Hematopoietic multipotent progenitor cell treated with erythropoietin and hydrocortisone succinate and interleukin-3 and kit ligand, for 17 days (in vitro differentiated cells): ENCODE results near the gene LRP5.
A peak's percentile ranks its signal among the peaks of the same experiment; 100 is the strongest.
"Not testable (repeated sequence)": the region's sequence is repeated elsewhere in the genome, so short reads cannot be mapped to it uniquely, and the experiment has no call there.

Source experiments
- DNase-seq: peaks from one replicate; pipeline ENCODE4 v3.0.0-alpha.2; 2015; ENCODE audit warnings: low spot score

The LRP5 gene

DNA sequence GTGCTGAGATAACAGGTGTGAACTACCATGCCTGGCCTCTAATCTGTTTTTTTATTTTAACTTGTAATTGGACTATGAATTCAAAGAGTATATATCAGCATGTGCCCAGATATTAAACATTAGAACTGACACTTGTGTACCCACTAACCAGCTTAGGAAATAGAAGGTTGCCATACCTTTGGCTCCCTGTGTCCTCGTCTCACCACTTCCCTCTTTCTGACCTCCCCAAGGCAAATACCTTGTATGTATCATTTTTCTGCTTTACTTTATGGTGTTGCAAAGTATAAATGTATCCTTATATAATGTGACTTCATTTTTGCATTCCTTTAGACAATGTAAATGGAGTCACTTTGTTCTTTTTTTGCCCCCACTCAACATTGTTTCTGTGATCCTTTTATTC, 157.3 kb downstream of the LRP5 start:
- DNase-seq: no peak

DNA sequence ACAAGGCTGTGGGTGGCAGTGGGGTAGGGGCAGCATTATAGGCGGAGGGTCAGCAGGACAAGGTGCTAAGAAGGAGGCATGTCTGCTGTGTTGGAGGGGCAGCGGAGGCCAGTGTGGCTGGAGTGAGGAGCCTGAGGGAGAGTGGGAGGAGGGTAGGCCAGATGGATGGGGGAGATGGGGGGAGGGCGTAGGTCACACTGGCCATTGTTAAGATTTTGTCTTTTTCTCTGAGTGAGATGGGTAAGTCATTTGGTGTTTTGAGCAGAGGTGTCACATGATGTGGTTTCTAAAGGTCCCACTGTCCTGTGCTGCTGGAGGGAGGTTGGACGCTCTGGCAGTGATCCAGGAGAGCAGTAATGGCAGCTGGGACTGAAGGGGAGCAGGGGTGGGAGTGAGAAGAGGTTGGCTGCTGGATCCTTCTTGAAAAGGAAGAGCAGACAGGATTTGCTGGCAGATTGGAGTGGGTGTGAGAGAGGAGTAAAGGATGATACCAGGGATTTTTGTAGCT, 158.0 kb downstream of the LRP5 start:
- DNase-seq: no peak

DNA sequence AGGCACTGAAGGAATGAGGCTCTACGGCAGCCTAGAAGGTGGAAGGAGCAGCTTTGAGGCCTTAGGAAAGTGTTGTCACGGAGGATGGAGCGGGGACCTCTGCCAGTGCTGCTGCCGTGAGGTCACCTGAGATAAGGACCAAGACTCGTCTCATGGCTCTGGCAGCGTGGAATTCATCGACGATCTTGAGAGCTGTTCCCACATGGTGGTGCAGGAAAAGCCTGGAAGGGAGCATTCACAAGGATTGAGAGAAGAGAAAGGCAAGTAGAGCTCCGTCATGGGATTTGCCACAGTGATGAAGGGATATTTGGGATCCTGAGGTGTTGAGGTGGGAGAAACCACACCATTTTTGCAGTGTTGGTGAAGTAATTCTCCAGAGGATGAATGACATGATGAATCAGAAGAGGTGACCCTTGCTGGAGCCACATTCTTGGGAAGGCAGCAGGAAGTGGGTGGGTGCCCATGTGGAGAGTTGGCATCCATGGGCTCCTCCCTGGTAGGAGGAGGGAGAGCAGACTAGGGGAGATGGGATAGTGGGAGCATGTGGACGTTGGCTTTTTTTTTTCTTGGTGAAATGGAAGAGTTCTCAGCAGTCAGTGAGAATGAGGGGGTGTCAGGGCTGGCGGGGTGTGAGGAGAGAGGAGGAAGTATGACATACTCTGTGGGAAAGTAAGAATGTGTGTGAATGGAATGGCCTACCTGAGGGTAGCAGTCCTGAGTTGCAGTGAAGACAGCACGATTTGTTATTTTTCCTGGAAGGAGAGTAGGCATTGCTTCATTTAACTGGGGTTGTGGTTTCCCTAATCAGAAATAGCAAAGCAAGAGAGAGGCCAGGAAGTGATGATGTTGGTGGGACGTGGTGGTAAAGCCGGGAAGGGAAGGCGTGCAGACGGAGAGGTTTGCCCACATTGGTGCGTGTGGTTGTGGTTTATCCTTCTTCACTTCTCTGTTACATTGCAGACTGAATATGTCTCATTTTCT, 159.3 kb downstream of the LRP5 start:
- no peak for DNase-seq

DNA sequence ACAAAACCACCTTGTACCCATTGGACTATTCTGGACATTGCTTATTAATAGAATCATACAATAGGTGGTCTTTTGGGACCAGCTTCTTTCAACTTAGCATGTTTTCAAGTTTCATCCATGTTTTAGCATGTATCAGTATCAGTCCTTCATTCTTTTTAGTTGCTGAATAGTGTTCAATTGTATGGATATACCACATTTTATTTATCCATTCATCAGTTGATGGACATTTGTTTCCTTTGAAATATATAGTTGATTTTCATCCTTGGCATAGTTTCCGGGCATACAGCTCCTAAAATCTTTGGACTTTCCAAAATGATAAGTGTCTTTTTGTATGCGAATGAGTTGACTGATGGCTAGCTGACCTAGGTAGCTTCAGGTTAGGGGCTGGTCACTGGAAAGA, 160.4 kb downstream of the LRP5 start:
- no peak for DNase-seq

DNA sequence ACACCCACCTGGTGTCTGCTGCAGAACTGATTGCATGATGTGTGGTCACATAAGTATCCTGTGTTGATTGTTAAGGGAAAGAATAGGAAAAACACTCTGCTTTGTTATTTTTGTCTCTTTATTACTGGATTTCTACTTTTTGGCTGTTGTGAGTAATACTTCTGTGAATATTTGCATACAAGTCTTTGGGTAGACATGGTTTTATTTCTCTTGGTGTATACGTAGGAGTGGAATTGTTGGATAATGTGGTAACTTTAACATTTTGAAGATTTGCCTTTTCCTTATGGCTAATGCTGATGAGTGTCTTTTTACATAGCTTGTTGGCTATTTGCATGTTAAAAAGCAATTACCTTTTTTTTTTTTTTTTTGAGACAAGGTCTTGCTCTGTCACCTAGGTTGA, 161.3 kb downstream of the LRP5 start:
- no peak for DNase-seq

DNA sequence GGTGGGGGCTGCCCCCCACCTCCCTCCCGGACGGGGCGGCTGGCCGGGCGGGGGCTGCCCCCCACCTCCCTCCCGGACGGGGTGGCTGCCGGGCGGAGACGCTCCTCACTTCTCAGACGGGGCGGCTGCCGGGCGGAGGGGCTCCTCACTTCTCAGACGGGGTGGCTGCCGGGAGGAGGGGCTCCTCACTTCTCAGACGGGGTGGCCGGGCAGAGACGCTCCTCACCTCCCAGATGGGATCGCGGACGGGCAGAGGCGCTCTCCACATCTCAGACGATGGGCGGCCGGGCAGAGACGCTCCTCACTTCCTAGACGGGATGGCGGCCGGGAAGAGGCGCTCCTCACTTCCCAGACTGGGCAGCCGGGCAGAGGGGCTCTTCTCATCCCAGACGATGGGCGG, 163.2 kb downstream of the LRP5 start:
- DNase-seq: not testable (repeated sequence)

DNA sequence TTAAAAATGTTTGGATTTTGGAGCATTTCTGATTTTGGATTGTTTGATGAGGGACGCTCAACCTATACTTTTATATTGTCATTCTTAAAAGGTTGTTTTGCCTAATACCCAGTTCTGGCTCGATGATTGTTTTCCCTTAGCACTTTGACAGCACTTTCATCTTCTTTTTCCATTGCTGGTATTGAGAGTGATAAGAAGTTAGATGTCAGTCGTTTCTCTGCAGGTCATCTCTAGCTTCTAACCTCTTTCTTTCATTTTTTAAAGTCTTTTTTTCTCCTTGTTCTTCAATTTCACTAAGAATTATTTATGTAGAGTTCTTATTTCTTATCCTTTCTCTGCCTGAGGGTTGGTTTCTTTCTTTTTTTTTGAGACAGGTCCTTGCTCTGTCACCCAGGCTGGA, 167.0 kb downstream of the LRP5 start:
- DNase-seq: no peak

DNA sequence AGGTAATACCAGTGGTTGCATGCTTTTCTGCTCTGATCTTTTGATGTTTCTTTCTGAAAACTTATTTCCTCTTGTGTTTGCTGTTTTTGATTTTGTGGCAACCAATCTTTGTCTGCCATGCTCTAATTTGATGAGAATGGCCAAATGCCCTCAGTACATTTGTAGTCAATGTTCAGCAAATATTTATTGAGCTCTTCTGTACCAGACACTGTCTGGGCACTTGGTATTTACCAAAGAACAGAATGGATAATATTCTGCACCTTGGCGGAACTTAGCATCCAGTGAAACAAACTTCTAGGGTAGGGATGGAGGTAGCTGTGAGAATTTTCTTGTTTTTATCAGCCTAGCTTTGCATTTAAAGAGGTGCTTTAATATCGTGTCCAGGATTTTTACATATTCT, 167.8 kb downstream of the LRP5 start:
- no peak for DNase-seq

DNA sequence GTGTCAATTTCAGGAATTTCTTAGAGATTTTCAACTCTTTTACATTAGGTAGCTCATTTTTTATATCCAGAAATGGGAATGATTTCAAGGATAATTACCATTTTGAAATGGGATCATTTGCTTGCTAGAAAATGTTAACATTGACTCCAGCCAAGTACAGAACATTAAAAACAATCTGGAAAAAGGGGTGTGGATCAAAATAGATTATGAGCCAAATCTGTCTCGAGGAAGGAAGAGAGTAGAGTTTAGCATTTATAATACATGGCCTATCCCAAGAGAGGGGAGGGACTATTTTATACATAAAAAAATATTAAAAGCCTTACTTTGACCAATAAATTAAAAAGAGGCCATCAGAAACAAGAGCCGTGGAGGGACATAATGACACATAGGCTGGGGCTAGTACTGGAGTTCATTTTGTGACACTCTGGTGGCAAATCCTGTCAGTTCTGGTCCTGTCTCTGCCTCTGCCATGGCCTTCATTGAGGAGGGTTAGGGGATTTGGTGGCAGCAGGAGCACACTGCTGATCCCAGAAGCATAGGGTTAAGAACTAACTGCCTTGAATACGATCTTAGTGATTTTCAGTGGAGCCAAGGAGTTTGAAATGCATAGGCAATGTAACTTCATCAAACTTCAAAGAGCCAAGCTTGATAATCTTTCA, 168.6 kb downstream of the LRP5 start:
- DNase-seq: no peak

DNA sequence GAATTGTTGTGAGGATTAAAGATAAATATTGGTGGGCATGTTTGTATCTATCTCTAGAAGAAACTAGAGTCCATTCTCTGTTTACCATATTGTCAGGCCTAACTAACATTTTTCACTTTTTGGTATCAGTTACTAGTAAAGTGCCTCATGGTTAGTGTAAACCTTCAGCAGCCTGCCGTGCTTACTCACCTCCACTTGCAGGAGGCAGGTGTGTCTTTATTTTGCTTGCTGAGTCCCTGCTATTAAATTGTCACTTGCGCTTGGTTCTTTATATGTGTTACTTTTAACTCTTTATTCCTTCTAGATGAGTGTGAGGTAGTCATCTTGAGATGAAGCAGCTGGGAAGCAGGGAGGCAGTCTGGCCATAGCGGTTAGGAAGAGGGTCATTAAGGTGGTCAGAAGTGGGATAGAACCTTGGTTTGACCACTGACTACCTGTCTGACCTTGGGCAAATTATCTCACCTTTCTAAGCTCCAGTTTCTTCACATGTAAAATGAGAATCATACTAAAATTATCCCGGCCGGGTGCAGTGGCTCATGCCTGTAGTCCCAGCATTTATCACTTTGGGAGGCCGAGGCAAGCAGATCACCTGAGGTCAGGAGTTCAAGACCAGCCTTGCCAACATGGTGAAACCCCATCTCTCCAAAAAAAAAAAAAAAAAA, 169.3 kb downstream of the LRP5 start:
- no peak for DNase-seq

DNA sequence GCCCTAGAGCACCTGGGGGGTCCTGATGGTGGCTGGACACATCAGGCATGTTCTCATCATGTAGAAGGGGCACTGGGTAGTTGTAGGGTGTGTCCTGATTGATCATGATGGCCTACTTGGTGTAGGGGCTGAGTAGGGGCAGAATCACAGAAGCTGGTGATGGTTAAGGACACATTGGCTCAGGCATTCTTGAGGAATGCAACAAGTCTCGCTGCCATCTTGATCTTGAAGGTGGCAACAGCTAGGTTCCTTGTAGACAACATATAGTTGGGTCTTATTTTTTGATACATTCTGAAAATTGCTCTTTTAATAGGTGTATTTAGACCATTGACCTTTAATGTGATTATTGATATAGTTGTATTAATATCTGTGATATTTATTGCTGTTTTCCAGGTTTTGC, 176.2 kb downstream of the LRP5 start:
- no peak for DNase-seq

DNA sequence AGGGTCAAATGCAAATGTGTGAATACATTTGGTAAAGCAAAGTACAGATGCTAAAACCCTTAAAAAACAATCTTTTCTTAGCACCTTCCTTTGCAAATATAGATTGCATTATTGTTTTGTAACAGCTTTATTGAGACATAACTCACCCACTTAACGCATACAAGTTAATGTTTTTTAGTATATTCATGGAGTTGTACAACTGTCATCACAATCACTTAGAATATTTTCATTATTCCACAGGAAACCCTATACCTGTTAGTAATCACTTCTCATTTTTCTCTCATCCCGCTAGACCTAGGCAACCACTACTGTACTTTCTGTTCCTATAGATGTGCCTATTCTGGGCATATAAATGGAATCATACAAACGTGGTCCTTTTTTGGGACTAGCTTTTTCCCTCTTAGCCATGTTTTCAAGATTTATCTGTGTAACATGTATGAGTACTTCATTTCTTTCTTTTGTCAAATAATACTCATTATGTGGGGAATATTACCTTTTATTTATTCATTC, 182.9 kb downstream of the LRP5 start:
- no peak for DNase-seq

DNA sequence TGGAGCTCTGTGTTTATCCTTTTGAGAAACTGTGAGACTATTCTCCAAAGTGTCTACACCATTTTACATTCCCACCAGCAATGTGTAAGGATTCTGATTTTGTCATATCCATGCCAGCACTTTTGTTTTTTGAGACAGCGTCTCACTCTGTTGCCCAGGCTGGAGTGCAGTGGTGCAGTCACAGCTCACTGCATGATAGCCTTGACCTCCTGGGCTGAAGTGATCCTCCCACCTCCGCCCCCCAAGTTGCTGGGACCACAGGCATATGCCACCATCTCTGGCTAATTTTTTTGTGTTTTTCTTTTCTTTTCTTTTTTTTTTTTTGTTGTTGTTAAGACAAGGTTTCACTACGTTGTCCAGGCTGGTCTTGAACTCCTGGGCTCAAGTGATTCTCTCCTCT, 183.5 kb downstream of the LRP5 start:
- DNase-seq: no peak

DNA sequence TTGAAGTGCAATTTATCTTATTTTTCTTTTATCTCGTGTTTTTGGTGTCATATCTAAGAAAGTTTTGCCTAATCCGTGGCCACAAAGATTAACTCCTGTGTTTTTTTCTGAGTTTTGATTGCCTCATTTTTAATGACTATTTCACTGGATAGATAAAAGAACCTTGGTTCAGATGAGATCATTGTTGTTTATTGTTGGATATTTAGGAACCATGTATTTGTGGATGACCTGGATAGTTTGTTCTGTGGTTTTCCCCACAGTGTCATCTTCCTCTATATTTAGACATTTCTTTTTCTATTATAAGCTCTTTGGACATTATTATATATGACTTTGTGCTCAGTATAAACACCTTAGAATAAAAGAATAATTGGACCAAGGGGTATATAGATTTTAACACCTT, 185.4 kb downstream of the LRP5 start:
- DNase-seq: no peak

DNA sequence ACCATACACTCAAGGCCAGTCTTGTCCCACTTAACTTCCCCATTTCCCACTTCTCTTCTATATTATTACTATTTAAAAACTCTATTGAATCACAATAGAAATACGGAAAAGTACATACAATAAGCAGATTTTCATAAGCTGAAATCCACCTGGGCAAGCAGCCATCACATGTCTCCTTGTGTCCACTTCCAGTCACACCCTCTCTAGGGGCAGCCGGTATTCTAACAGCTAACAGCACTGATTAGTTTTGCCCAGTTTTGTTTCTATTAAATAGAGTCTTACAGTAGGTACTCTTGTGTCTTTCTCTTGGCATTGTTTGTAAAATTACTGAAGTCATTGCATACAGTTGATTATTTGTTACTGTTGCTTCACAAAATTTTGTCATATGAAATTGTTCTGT, 185.9 kb downstream of the LRP5 start:
- DNase-seq: peak; percentile 53
